Measurements from ENCODE around the gene EPO. TPM values are rescaled to one million over a fixed set of nuclear protein-coding genes. Genes with fewer than 3 reads are reported as not detected.
"Not testable (repeated sequence)": the region's sequence is repeated elsewhere in the genome, so short reads cannot be mapped to it uniquely, and the experiment has no call there.

EPO gene
- total RNA-seq, 4 donors from 2014 or later, result 1.1 TPM; not detected in 3

- Histone ChIP-seq H3K4me1 (peaks cover 0 to 6% of the 10 kb centered on the region in 2 donors), H3K27me3 (peaks cover 0 to 4% of the 10 kb centered on the region in 2 donors), H3K9me3 (no peaks in the 10 kb centered on the region), H3K27ac (no peak overlapping the region), H3K36me3 (no peaks in the 10 kb centered on the region), H3K4me3 (no peak overlapping the region)
- TF ChIP-seq POLR2A (IDR thresholded peaks at IDR 0.05) (no peak), CTCF (IDR thresholded peaks at IDR 0.05) (no peak)
- no peak for DNase-seq
- intact Hi-C loops (cut with DNase I; ENCODE audit: low total_unique reads), result loop anchor here (5.0 kb wide), 1 partner anchor 130 kb away; the partner anchor contains the start of gene SLC12A9
These were observed 2.4 kb downstream of the EPO start for GRCh38 chr7:100722480-100723212.

GRCh38 chr7:100723732-100724275 is 3.5 kb downstream of the EPO start:
- Histone ChIP-seq H3K4me1 (peaks cover 0 to 6% of the 10 kb centered on the region in 2 donors), H3K9me3 (no peaks in the 10 kb centered on the region), H3K27ac (no peak overlapping the region), H3K4me3 (no peak overlapping the region), H3K27me3 (peaks cover 0 to 4% of the 10 kb centered on the region in 2 donors), H3K36me3 (no peaks in the 10 kb centered on the region)
- DNase-seq, result no peak
- intact Hi-C loops (cut with DNase I; ENCODE audit: low total_unique reads), result loop anchor here (5.0 kb wide), 1 partner anchor 128 kb away; the partner anchor contains the start of gene SLC12A9
- TF ChIP-seq CTCF (IDR thresholded peaks at IDR 0.05) (no peak), POLR2A (IDR thresholded peaks at IDR 0.05) (no peak)

- H3K27me3 ChIP-seq, H3K4me1 ChIP-seq: not testable (repeated sequence)
- intact Hi-C loops (cut with DNase I; ENCODE audit: low total_unique reads), result loop anchor here (5.0 kb wide), 1 partner anchor 128 kb away; the partner anchor contains the start of gene SLC12A9
These were observed 4.1 kb downstream of the EPO start for GRCh38 chr7:100724364-100724763.

GRCh38 chr7:100726996-100727761 is 6.9 kb downstream of the EPO start:
- no peaks in the 10 kb centered on the region for H3K9me3 ChIP-seq
- intact Hi-C loops (cut with DNase I; ENCODE audit: low total_unique reads), result no loop called here
- H3K4me3 ChIP-seq, result no peak overlapping the region
- H3K27ac ChIP-seq, result peak overlapping the region; percentile 27 to 49
- no peaks in the 10 kb centered on the region for H3K36me3 ChIP-seq
- TF ChIP-seq CTCF (IDR thresholded peaks at IDR 0.05) (no peak), POLR2A (IDR thresholded peaks at IDR 0.05) (no peak)
- DNase-seq, result peak; percentile 48 to 52
- H3K27me3 ChIP-seq, result no peaks in the 10 kb centered on the region
- H3K4me1 ChIP-seq, result no peaks in the 10 kb centered on the region

More at GRCh38 chr7:100724364-100724763, 4.1 kb downstream of the EPO start:
- DNase-seq, H3K4me3 ChIP-seq, H3K36me3 ChIP-seq, H3K9me3 ChIP-seq, H3K27ac ChIP-seq: not testable (repeated sequence)

GRCh38 chr7:100728196-100728595 is 7.9 kb downstream of the EPO start:
- TF ChIP-seq POLR2A (IDR thresholded peaks at IDR 0.05) (no peak), CTCF (IDR thresholded peaks at IDR 0.05) (no peak)
- no peaks in the 10 kb centered on the region for H3K36me3 ChIP-seq
- H3K27ac ChIP-seq, result no peak overlapping the region
- H3K9me3 ChIP-seq, result no peaks in the 10 kb centered on the region
- intact Hi-C loops (cut with DNase I; ENCODE audit: low total_unique reads), result no loop called here
- no peaks in the 10 kb centered on the region for H3K4me1 ChIP-seq
- H3K4me3 ChIP-seq, result no peak overlapping the region
- DNase-seq, result no peak
- no peaks in the 10 kb centered on the region for H3K27me3 ChIP-seq
